KMS-11 (cell line): ENCODE results near the gene EVC2.

Source experiments
- H2AFZ ChIP-seq: fragments of 200-600 bp; sonication (generic); 2 replicates; pipeline ENCODE4 v1.6.1; 2016; ENCODE audit warnings: antibody characterized with exemption, mixed run types, low read depth
- H3K27ac ChIP-seq: fragments of 200-600 bp; sonication (generic); 2 replicates; pipeline ENCODE4 v1.6.1; 2016; ENCODE audit warnings: mild to moderate bottlenecking, mixed run types
- H3K27me3 ChIP-seq: fragments of 200-600 bp; sonication (generic); 2 replicates; pipeline ENCODE4 v1.6.1; 2017; ENCODE audit warnings: mild to moderate bottlenecking, low read depth, mixed run types, moderate library complexity; ENCODE audit not compliant: insufficient read depth
- H3K36me3 ChIP-seq: fragments of 200-600 bp; sonication (generic); 2 replicates; pipeline ENCODE4 v1.6.1; 2017; ENCODE audit warnings: mild to moderate bottlenecking, mixed run types; ENCODE audit not compliant: insufficient read depth
- H3K4me1 ChIP-seq: fragments of 200-600 bp; sonication (generic); 2 replicates; pipeline ENCODE4 v1.6.1; 2016; ENCODE audit warnings: mild to moderate bottlenecking, low read depth, mixed run types; ENCODE audit not compliant: poor library complexity, severe bottlenecking
- H3K4me2 ChIP-seq: fragments of 200-600 bp; sonication (generic); 2 replicates; pipeline ENCODE4 v1.7.0; 2016; ENCODE audit warnings: mild to moderate bottlenecking, mixed run types
- H3K4me3 ChIP-seq: fragments of 200-600 bp; sonication (generic); IDR thresholded peaks from 2 replicates; pipeline ENCODE4 v1.6.1; 2017; ENCODE audit warnings: low read depth, low read length, mixed read lengths; ENCODE audit not compliant: insufficient read depth
- H3K79me2 ChIP-seq: fragments of 200-600 bp; sonication (generic); 2 replicates; pipeline ENCODE4 v1.6.1; 2016; ENCODE audit warnings: low read depth, mixed run types; ENCODE audit not compliant: insufficient read depth
- H3K9ac ChIP-seq: fragments of 200-600 bp; sonication (generic); 2 replicates; pipeline ENCODE4 v1.6.1; 2016; ENCODE audit warnings: mild to moderate bottlenecking, mixed run types
- H4K20me1 ChIP-seq: fragments of 200-600 bp; sonication (generic); 2 replicates; pipeline ENCODE4 v1.6.1; 2016; ENCODE audit warnings: mild to moderate bottlenecking, mixed run types; ENCODE audit not compliant: insufficient read depth
- TF ChIP-seq, protein P1 (sequence below): fragments of 200-600 bp; sonication (generic); conservative IDR thresholded peaks from 2 replicates; pipeline ENCODE4 v1.6.1; 2017; ENCODE audit warnings: low read depth, mild to moderate bottlenecking, antibody characterized with exemption, low read length, moderate library complexity, mixed read lengths

The EVC2 gene

GRCh38 chr4:5753766-5754528, 45.6 kb upstream of the EVC2 start:
- Histone ChIP-seq H2AFZ (no peak overlapping the region), H3K27me3 (no peaks in the 10 kb centered on the region), H3K36me3 (no peaks in the 10 kb centered on the region), H3K4me1 (no peaks in the 10 kb centered on the region), H3K4me3 (no peak overlapping the region), H3K4me2 (no peak overlapping the region), H3K27ac (no peak overlapping the region), H3K9ac (no peak overlapping the region), H4K20me1 (no peaks in the 10 kb centered on the region), H3K79me2 (no peaks in the 10 kb centered on the region)
- TF ChIP-seq, protein P1, sequence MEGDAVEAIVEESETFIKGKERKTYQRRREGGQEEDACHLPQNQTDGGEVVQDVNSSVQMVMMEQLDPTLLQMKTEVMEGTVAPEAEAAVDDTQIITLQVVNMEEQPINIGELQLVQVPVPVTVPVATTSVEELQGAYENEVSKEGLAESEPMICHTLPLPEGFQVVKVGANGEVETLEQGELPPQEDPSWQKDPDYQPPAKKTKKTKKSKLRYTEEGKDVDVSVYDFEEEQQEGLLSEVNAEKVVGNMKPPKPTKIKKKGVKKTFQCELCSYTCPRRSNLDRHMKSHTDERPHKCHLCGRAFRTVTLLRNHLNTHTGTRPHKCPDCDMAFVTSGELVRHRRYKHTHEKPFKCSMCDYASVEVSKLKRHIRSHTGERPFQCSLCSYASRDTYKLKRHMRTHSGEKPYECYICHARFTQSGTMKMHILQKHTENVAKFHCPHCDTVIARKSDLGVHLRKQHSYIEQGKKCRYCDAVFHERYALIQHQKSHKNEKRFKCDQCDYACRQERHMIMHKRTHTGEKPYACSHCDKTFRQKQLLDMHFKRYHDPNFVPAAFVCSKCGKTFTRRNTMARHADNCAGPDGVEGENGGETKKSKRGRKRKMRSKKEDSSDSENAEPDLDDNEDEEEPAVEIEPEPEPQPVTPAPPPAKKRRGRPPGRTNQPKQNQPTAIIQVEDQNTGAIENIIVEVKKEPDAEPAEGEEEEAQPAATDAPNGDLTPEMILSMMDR = no peak

DNA sequence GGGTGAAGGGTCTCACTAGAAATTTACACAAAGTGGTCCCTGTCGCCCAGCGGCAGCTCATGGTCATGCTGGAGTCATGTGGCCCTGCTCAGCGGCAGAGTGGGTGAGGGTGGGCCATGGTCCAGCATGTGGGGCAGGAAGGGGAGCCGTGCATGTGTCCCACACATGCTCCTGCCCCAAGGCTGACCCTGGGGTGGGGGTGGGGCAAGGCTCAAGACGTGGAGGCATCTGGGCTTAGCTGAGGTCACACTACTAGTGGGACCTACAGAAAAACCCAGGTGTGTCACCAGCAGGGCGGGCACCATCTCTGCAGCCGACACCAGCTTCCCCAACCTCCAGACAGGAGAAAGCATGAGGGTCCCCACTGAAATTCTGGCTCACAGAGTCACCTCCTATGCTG, 45.0 kb upstream of the EVC2 start:
- H2AFZ ChIP-seq = no peak overlapping the region
- no peak overlapping the region for H3K27ac ChIP-seq
- no peaks in the 10 kb centered on the region for H3K4me1 ChIP-seq
- H3K36me3 ChIP-seq = no peaks in the 10 kb centered on the region
- TF ChIP-seq, protein P1 = no peak
- H3K9ac ChIP-seq = no peak overlapping the region
- no peak overlapping the region for H3K4me3 ChIP-seq
- no peaks in the 10 kb centered on the region for H4K20me1 ChIP-seq
- H3K4me2 ChIP-seq = no peak overlapping the region
- H3K79me2 ChIP-seq = no peaks in the 10 kb centered on the region
- H3K27me3 ChIP-seq = no peaks in the 10 kb centered on the region

GRCh38 chr4:5752376-5753184, 44.2 kb upstream of the EVC2 start:
- Histone ChIP-seq H3K4me1 (no peaks in the 10 kb centered on the region), H3K79me2 (no peaks in the 10 kb centered on the region), H4K20me1 (no peaks in the 10 kb centered on the region), H3K36me3 (no peaks in the 10 kb centered on the region), H3K4me3 (no peak overlapping the region), H3K4me2 (no peak overlapping the region), H3K9ac (no peak overlapping the region), H3K27me3 (no peaks in the 10 kb centered on the region), H3K27ac (no peak overlapping the region), H2AFZ (no peak overlapping the region)
- TF ChIP-seq, protein P1 = no peak

GRCh38 chr4:5751666-5752375, 43.5 kb upstream of the EVC2 start:
- TF ChIP-seq, protein P1 = no peak
- H3K4me2 ChIP-seq = no peak overlapping the region
- H3K4me1 ChIP-seq = no peaks in the 10 kb centered on the region
- H3K79me2 ChIP-seq = no peaks in the 10 kb centered on the region
- no peak overlapping the region for H3K9ac ChIP-seq
- no peaks in the 10 kb centered on the region for H3K27me3 ChIP-seq
- H2AFZ ChIP-seq = no peak overlapping the region
- no peak overlapping the region for H3K4me3 ChIP-seq
- H4K20me1 ChIP-seq = no peaks in the 10 kb centered on the region
- H3K27ac ChIP-seq = no peak overlapping the region
- H3K36me3 ChIP-seq = no peaks in the 10 kb centered on the region
